SK-N-SH treated with all-trans-retinoic acid at 6 μM for 48 hours (cell line): Measurements from ENCODE around the gene ABCD1.

ENCODE experiments used
- ATAC-seq: fragments of 200-7000 bp; cut with Tn5 transposase; 3 replicates; pipeline ENCODE4 v1.9.1; 2020; ENCODE audit warnings: mild to moderate bottlenecking, moderate library complexity
- BACH2 ChIP-seq: fragments of 250-450 bp; sonication (Bioruptor Pico); IDR thresholded peaks from 2 replicates; pipeline ENCODE4 v1.9.0; 2021; ENCODE audit warnings: mild to moderate bottlenecking, borderline replicate concordance
- CSDC2 ChIP-seq: fragments of 250-450 bp; sonication (Bioruptor Pico); IDR thresholded peaks from 2 replicates; pipeline ENCODE4 v1.5.0; 2020; ENCODE audit warnings: mild to moderate bottlenecking, moderate library complexity
- ESRRG ChIP-seq: fragments of 250-450 bp; sonication (Bioruptor Pico); IDR thresholded peaks from 2 replicates; pipeline ENCODE4 v1.6.1; 2021; ENCODE audit warnings: mild to moderate bottlenecking
- GLIS3 ChIP-seq: fragments of 250-450 bp; sonication (Bioruptor Pico); IDR thresholded peaks from 2 replicates; pipeline ENCODE4 v1.5.0; 2020; ENCODE audit warnings: mild to moderate bottlenecking, moderate library complexity
- ISL1 ChIP-seq: fragments of 250-450 bp; sonication (Bioruptor Pico); IDR thresholded peaks from 2 replicates; pipeline ENCODE4 v2.1.2; 2022; ENCODE audit warnings: mild to moderate bottlenecking, moderate library complexity
- PATZ1 ChIP-seq: fragments of 250-450 bp; sonication (Bioruptor Pico); IDR thresholded peaks from 2 replicates; pipeline ENCODE4 v1.8.0; 2020; ENCODE audit warnings: mild to moderate bottlenecking, moderate library complexity, borderline replicate concordance
- PPARA ChIP-seq: fragments of 250-450 bp; sonication (Bioruptor Pico); IDR thresholded peaks from 2 replicates; pipeline ENCODE4 v1.5.0; 2020; ENCODE audit warnings: mild to moderate bottlenecking, borderline replicate concordance
- RARB ChIP-seq: fragments of 250-450 bp; sonication (Bioruptor Pico); IDR thresholded peaks from 2 replicates; pipeline ENCODE4 v1.8.0; 2021; ENCODE audit warnings: mild to moderate bottlenecking, moderate library complexity
- SNAI2 ChIP-seq: fragments of 250-450 bp; sonication (Bioruptor Pico); IDR thresholded peaks from 2 replicates; pipeline ENCODE4 v1.5.0; 2020; ENCODE audit warnings: mild to moderate bottlenecking, moderate library complexity
- TCF4 ChIP-seq: fragments of 250-450 bp; sonication (Bioruptor Pico); IDR thresholded peaks from 2 replicates; pipeline ENCODE4 v1.8.0; 2021; ENCODE audit warnings: mild to moderate bottlenecking, moderate library complexity, borderline replicate concordance
- TOX ChIP-seq: fragments of 250-450 bp; sonication (Bioruptor Pico); IDR thresholded peaks from 2 replicates; pipeline ENCODE4 v1.8.0; 2021; ENCODE audit warnings: mild to moderate bottlenecking, moderate library complexity, borderline replicate concordance
- TSHZ2 ChIP-seq: fragments of 250-450 bp; sonication (Bioruptor Pico); IDR thresholded peaks from 2 replicates; pipeline ENCODE4 v1.5.0; 2020; ENCODE audit warnings: mild to moderate bottlenecking, moderate library complexity
- ZC3H10 ChIP-seq: fragments of 250-450 bp; sonication (Bioruptor Pico); IDR thresholded peaks from 2 replicates; pipeline ENCODE4 v1.5.1; 2021; ENCODE audit warnings: mild to moderate bottlenecking, moderate library complexity
- ZFP3 ChIP-seq: fragments of 250-450 bp; sonication (Bioruptor Pico); IDR thresholded peaks from 2 replicates; pipeline ENCODE4 v1.5.0; 2020; ENCODE audit warnings: mild to moderate bottlenecking, moderate library complexity
- ZNF565 ChIP-seq: fragments of 450-650 bp; formaldehyde crosslinking; conservative IDR thresholded peaks from 2 replicates; pipeline ENCODE4 v1.5.0; 2020; ENCODE audit warnings: low read depth, mild to moderate bottlenecking, moderate library complexity
- ZNF8 ChIP-seq: fragments of 450-650 bp; formaldehyde crosslinking; IDR thresholded peaks from 2 replicates; pipeline ENCODE4 v1.5.0; 2020; ENCODE audit warnings: mild to moderate bottlenecking, moderate library complexity
- TF ChIP-seq, protein P1 (sequence below): fragments of 250-450 bp; sonication (Bioruptor Pico); IDR thresholded peaks from 2 replicates; pipeline ENCODE4 v1.8.0; 2021; ENCODE audit warnings: low read depth, mild to moderate bottlenecking, moderate library complexity, borderline replicate concordance
- TF ChIP-seq, protein P2 (sequence below): fragments of 250-450 bp; sonication (Bioruptor Pico); IDR thresholded peaks from 2 replicates; pipeline ENCODE4 v1.5.1; 2021; ENCODE audit warnings: mild to moderate bottlenecking, moderate library complexity
- TF ChIP-seq, protein P3 (sequence below): fragments of 250-450 bp; sonication (Bioruptor Pico); IDR thresholded peaks from 2 replicates; pipeline ENCODE4 v1.5.1; 2020; ENCODE audit warnings: low read depth, mild to moderate bottlenecking, moderate library complexity

ABCD1 gene

DNA sequence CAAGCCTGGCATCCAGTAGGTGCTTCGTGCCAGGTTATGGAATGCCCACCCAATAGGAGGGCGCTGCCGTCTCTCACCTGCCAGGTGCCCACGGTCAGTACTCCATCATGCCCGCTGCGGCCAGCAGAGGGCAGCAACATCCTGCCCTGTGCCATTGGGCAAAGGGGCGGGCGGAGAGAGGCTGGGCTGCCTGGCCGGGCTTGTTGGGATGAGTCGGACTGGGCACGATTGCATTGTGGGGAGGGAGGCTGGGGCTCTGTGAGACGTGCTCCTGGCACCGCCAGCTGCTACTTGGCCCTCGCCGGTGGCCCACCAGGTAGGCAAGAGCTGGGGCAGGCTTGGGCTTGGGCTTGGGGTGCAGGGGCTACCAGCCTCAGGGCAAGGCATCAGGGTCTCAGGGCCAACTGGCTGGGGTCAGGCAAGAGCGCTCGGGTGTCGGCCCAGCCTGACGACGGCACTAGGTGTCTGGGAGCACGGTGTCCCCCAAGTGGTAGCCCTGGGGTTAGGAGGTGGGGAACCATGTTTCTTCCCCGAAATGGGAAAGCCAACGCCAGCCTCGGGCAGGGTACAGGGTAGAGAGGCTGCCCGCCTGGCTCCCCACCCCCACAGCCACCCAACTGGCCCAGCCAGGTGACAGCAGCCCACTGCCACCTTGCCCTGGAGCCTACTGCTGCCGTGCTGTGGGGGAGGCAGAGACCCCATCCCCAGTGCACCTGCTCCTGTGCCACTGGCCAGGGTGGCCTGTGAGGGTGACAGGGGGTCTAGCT lies 39.5 kb downstream of the ABCD1 start, which contains the start of gene PLXNB3:
PLXNB3 (plus strand) TSS at position 261 of the 767 bp plus-strand sequence. CDS start 1,287 bp downstream, outside the sequence.
- ATAC-seq: peak; percentile 82

DNA sequence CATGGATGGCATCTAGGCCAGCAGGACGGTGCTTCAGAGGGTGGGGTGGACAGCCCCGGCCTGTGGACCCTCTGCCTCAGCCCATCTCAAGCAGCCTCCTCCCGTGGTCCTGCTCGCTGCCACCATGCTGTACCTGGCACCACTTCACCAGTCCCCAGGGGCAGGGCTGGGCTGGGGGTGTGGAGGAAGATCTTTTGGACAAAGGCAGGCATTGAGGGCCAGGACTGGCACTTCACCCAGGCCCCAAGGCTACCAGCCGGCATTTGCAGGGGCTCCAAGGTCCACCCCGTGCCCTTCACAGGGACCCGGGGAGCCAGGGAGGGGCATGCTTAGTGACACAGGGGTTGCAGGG lies 40.1 kb downstream of the ABCD1 start:
- ATAC-seq: no peak
- TF ChIP-seq, protein P1, sequence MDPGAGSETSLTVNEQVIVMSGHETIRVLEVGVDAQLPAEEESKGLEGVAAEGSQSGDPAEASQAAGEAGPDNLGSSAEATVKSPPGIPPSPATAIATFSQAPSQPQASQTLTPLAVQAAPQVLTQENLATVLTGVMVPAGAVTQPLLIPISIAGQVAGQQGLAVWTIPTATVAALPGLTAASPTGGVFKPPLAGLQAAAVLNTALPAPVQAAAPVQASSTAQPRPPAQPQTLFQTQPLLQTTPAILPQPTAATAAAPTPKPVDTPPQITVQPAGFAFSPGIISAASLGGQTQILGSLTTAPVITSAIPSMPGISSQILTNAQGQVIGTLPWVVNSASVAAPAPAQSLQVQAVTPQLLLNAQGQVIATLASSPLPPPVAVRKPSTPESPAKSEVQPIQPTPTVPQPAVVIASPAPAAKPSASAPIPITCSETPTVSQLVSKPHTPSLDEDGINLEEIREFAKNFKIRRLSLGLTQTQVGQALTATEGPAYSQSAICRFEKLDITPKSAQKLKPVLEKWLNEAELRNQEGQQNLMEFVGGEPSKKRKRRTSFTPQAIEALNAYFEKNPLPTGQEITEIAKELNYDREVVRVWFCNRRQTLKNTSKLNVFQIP: no peak
- TF ChIP-seq BACH2 (CRISPR knock-in tag) (no peak), ESRRG (CRISPR knock-in tag) (no peak), TCF4 (CRISPR knock-in tag) (no peak), ZNF565 (CRISPR knock-in tag) (no peak), CSDC2 (no peak), ISL1 (CRISPR knock-in tag) (no peak), SNAI2 (no peak), ZNF8 (CRISPR knock-in tag) (no peak), TOX (CRISPR knock-in tag) (no peak), GLIS3 (CRISPR knock-in tag) (no peak), ZC3H10 (no peak)
- TF ChIP-seq, protein P2, sequence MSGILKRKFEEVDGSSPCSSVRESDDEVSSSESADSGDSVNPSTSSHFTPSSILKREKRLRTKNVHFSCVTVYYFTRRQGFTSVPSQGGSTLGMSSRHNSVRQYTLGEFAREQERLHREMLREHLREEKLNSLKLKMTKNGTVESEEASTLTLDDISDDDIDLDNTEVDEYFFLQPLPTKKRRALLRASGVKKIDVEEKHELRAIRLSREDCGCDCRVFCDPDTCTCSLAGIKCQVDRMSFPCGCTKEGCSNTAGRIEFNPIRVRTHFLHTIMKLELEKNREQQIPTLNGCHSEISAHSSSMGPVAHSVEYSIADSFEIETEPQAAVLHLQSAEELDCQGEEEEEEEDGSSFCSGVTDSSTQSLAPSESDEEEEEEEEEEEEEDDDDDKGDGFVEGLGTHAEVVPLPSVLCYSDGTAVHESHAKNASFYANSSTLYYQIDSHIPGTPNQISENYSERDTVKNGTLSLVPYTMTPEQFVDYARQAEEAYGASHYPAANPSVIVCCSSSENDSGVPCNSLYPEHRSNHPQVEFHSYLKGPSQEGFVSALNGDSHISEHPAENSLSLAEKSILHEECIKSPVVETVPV (CRISPR knock-in tag): no peak
- TF ChIP-seq, protein P3, sequence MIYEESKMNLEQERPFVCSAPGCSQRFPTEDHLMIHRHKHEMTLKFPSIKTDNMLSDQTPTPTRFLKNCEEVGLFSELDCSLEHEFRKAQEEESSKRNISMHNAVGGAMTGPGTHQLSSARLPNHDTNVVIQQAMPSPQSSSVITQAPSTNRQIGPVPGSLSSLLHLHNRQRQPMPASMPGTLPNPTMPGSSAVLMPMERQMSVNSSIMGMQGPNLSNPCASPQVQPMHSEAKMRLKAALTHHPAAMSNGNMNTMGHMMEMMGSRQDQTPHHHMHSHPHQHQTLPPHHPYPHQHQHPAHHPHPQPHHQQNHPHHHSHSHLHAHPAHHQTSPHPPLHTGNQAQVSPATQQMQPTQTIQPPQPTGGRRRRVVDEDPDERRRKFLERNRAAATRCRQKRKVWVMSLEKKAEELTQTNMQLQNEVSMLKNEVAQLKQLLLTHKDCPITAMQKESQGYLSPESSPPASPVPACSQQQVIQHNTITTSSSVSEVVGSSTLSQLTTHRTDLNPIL (CRISPR knock-in tag): no peak
- TF ChIP-seq, all 23 proteins: peak for 0

More for the DNA sequence above, 39.5 kb downstream of the ABCD1 start, which contains the start of gene PLXNB3:
- TF ChIP-seq TSHZ2 (CRISPR knock-in tag) (no peak), RARB (CRISPR knock-in tag) (no peak), ZFP3 (CRISPR knock-in tag) (no peak), ZNF565 (CRISPR knock-in tag) (no peak), CSDC2 (no peak), TOX (CRISPR knock-in tag) (no peak), PPARA (CRISPR knock-in tag) (no peak), ZNF8 (CRISPR knock-in tag) (no peak)
- TF ChIP-seq, all 23 proteins: peak for 0

GRCh38 chrX:153765138-153766079 lies 40.8 kb downstream of the ABCD1 start:
- ATAC-seq: peak; percentile 47
- TF ChIP-seq PATZ1 (CRISPR knock-in tag) (no peak), ZNF8 (CRISPR knock-in tag) (no peak), TCF4 (CRISPR knock-in tag) (no peak), SNAI2 (no peak), BACH2 (CRISPR knock-in tag) (no peak), PPARA (CRISPR knock-in tag) (no peak), TSHZ2 (CRISPR knock-in tag) (no peak), ZC3H10 (no peak)
- TF ChIP-seq, protein P3 (CRISPR knock-in tag): no peak
- TF ChIP-seq, all 23 proteins: peak for 0
